OCI-LY3 (cell line): ENCODE measurements around the gene CFAP44.
A peak's percentile ranks its signal among the peaks of the same experiment; 100 is the strongest.

Experiments
- H2AFZ ChIP-seq: fragments of 200-600, 300-600 bp; shearing (Covaris generic); 2 replicates; pipeline ENCODE4 v1.6.0; 2014; ENCODE audit warnings: antibody characterized with exemption, low read depth, low read length
- H3K27ac ChIP-seq: fragments of 200-600, 300-600 bp; sonication (generic); 2 replicates; pipeline ENCODE4 v1.5.1; 2014; ENCODE audit warnings: mild to moderate bottlenecking, low read length, moderate library complexity, mixed read lengths
- H3K27me3 ChIP-seq: fragments of 200-600, 300-600 bp; sonication (generic); 2 replicates; pipeline ENCODE4 v1.6.1; 2014; ENCODE audit warnings: low read depth, low read length, mixed read lengths
- H3K36me3 ChIP-seq: fragments of 200-600, 300-600 bp; sonication (generic); replicated peaks from 2 replicates; pipeline ENCODE3; 2014; ENCODE audit warnings: low read depth, low read length, mixed read lengths
- H3K4me1 ChIP-seq: fragments of 300-600, 200-600 bp; sonication (generic); 2 replicates; pipeline ENCODE4 v1.6.1; 2014; ENCODE audit warnings: low read length, mixed read lengths
- H3K4me2 ChIP-seq: fragments of 200-600, 300-600 bp; sonication (generic); 2 replicates; pipeline ENCODE4 v1.6.1; 2014; ENCODE audit warnings: low read length, mixed read lengths
- H3K4me3 ChIP-seq: fragments of 300-600, 200-600 bp; sonication (generic); 2 replicates; pipeline ENCODE4 v1.5.1; 2014; ENCODE audit warnings: antibody characterized with exemption, mild to moderate bottlenecking, low read length, moderate library complexity
- H3K79me2 ChIP-seq: fragments of 300-600, 200-600 bp; shearing (Covaris generic); 2 replicates; pipeline ENCODE4 v1.6.1; 2014; ENCODE audit warnings: mild to moderate bottlenecking, low read length, mixed read lengths
- H3K9ac ChIP-seq: fragments of 300-600, 200-600 bp; shearing (Covaris generic); 2 replicates; pipeline ENCODE4 v1.6.0; 2014; ENCODE audit warnings: mild to moderate bottlenecking, low read length, moderate library complexity
- H3K9me3 ChIP-seq: fragments of 200-600, 300-600 bp; shearing (Covaris generic); 2 replicates; pipeline ENCODE4 v1.6.1; 2014; ENCODE audit warnings: low read length, mixed read lengths; ENCODE audit not compliant: insufficient read depth
- H4K20me1 ChIP-seq: fragments of 200-600, 300-600 bp; sonication (generic); 2 replicates; pipeline ENCODE4 v1.6.1; 2016; ENCODE audit warnings: low read length, mixed read lengths; ENCODE audit not compliant: insufficient read depth
- CTCF ChIP-seq: fragments of 200-600, 300-600 bp; sonication (generic); IDR thresholded peaks from 2 replicates; pipeline ENCODE4 v1.5.1; 2014; ENCODE audit warnings: antibody characterized with exemption, low read length, low read depth
- EZH2phosphoT487 ChIP-seq: fragments of 200-600 bp; shearing (Covaris generic); IDR thresholded peaks from 2 replicates; pipeline ENCODE4 v1.6.1; 2018; ENCODE audit warnings: antibody characterized with exemption, mixed run types, low read depth

CFAP44 gene

GRCh38 chr3:113436809-113437208 lies 4.5 kb downstream of the CFAP44 start:
- Histone ChIP-seq H2AFZ (no peak overlapping the region), H4K20me1 (no peaks in the 10 kb centered on the region), H3K4me3 (no peak overlapping the region), H3K79me2 (no peaks in the 10 kb centered on the region), H3K9me3 (no peaks in the 10 kb centered on the region), H3K4me2 (no peak overlapping the region), H3K27me3 (no peaks in the 10 kb centered on the region), H3K9ac (no peak overlapping the region), H3K36me3 (no peaks in the 10 kb centered on the region), H3K4me1 (no peaks in the 10 kb centered on the region), H3K27ac (no peak overlapping the region)
- TF ChIP-seq CTCF, result no peak
- TF ChIP-seq EZH2phosphoT487, result no peak

DNA sequence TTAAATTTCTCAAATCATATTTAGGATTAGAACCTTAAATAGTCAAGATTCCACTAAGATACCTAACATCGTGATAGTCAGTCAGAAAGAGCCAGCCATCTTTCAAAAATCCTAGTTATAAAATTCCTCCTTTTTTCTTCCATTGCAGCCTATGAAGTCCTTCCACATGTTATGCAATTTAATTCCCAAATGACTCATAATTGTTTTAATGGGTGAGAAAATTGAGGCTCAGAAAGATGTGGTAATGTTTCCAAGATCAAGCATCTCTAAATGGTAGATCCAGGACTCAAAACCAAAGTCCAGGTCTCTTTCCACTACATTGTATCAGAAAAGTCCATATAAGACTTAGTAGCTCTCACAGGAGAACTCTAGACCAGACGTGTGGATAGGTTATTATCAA lies 9.5 kb downstream of the CFAP44 start:
- Histone ChIP-seq H2AFZ (no peak overlapping the region), H3K36me3 (peaks cover 10% of the 10 kb centered on the region), H3K27ac (no peak overlapping the region), H4K20me1 (no peaks in the 10 kb centered on the region), H3K9ac (no peak overlapping the region), H3K4me1 (no peaks in the 10 kb centered on the region), H3K4me2 (no peak overlapping the region), H3K9me3 (peaks cover 8% of the 10 kb centered on the region; the same call in 1 of the 2 replicates), H3K4me3 (no peak overlapping the region), H3K27me3 (no peaks in the 10 kb centered on the region), H3K79me2 (no peaks in the 10 kb centered on the region)
- TF ChIP-seq CTCF (no peak), EZH2phosphoT487 (no peak)

- H3K27ac ChIP-seq, result no peak overlapping the region
- no peak overlapping the region for H2AFZ ChIP-seq
- peaks cover 4% of the 10 kb centered on the region for H3K4me1 ChIP-seq
- H3K9me3 ChIP-seq, result peaks cover 23% of the 10 kb centered on the region; the same call in 1 of the 2 replicates
- H3K36me3 ChIP-seq, result peaks cover 38% of the 10 kb centered on the region
- no peaks in the 10 kb centered on the region for H4K20me1 ChIP-seq
- no peak overlapping the region for H3K4me3 ChIP-seq
- TF ChIP-seq CTCF (no peak), EZH2phosphoT487 (no peak)
- H3K27me3 ChIP-seq, result no peaks in the 10 kb centered on the region
- no peaks in the 10 kb centered on the region for H3K79me2 ChIP-seq
- H3K4me2 ChIP-seq, result no peak overlapping the region
- no peak overlapping the region for H3K9ac ChIP-seq
Measured at GRCh38 chr3:113428581-113428980, 12.7 kb downstream of the CFAP44 start.

DNA sequence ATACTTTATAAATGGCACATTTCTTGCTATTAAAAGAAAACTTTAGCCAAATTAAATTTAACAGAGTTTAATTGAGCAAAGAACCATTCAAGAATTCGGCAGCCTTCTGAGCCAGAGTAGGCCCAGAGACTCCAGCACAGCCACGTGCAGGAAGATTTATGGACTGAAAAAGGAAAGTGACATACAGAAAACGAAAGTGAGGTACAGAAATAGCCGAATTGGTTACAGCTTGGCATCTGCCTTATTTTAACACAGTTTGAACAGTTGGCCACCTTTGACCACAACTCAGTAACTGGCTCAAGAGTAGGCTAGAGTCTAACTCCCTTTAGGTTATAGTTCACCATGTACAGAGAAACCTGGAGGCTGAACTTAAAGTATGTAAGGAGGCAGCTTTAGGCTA lies 17.6 kb downstream of the CFAP44 start:
- Histone ChIP-seq H3K9ac (no peak overlapping the region), H2AFZ (no peak overlapping the region), H3K79me2 (no peaks in the 10 kb centered on the region), H3K4me3 (no peak overlapping the region), H3K4me2 (peak overlapping the region; percentile 16; the same call in 1 of the 2 replicates), H4K20me1 (no peaks in the 10 kb centered on the region), H3K27ac (no peak overlapping the region), H3K27me3 (no peaks in the 10 kb centered on the region), H3K9me3 (peaks cover 23% of the 10 kb centered on the region; the same call in 1 of the 2 replicates), H3K36me3 (peaks cover 54% of the 10 kb centered on the region), H3K4me1 (peaks cover 7% of the 10 kb centered on the region)
- TF ChIP-seq CTCF, result no peak
- no peak for TF ChIP-seq EZH2phosphoT487
